H1 (cell line): ENCODE data around the gene PLAC1. TPM values are rescaled to one million over a fixed set of nuclear protein-coding genes. Genes with fewer than 3 reads are reported as not detected.

Source experiments
- CTCF ChIA-PET: fragments of 300-600 bp; sonication (Branson Sonifier 250); formaldehyde crosslinking; loops from one replicate; lab custom pipeline; 2021; ENCODE audit not compliant: partially characterized antibody; lab: Charles Lee
- POLR2A ChIA-PET: fragments of 300-600 bp; sonication (Branson Sonifier 250); formaldehyde crosslinking; loops from one replicate; lab custom pipeline; 2021; ENCODE audit warnings: inconsistent platforms; ENCODE audit not compliant: partially characterized antibody; lab: Charles Lee
- DNase-seq, 2 experiments: peaks; one replicate each; pipeline versions ENCODE4 v3.0.0 to v3.0.0-alpha.2; 2010 to 2022; ENCODE audit warnings: low spot score in 2 of 2, low read depth in 1 of 2, mixed read lengths in 1 of 2
- FAIRE-seq: peaks from 2 replicates; lab custom pipeline; 2011; peaks lifted over from hg19 to GRCh38; lab: Jason Lieb, UNC
- H2AFZ ChIP-seq: 2 replicates; pipeline ENCODE4 v1.8.1; 2012; ENCODE audit warnings: low read length, inconsistent platforms
- H2AK5ac ChIP-seq: 2 replicates; pipeline ENCODE4 v1.6.1; 2013; ENCODE audit warnings: low read depth, low read length
- H2BK120ac ChIP-seq: replicated peaks from 2 replicates; pipeline ENCODE3; 2013; ENCODE audit warnings: low read depth, low read length, inconsistent platforms
- H2BK12ac ChIP-seq: 2 replicates; pipeline ENCODE4 v1.6.1; 2013; ENCODE audit warnings: low read depth, low read length
- H2BK15ac ChIP-seq: 2 replicates; pipeline ENCODE4 v1.6.1; 2013; ENCODE audit warnings: low read length
- H2BK20ac ChIP-seq: 2 replicates; pipeline ENCODE4 v1.6.1; 2013; ENCODE audit warnings: low read length
- H2BK5ac ChIP-seq: 2 replicates; pipeline ENCODE4 v1.6.1; 2013; ENCODE audit warnings: low read depth, low read length
- H3K14ac ChIP-seq: 2 replicates; pipeline ENCODE4 v1.6.1; 2013; ENCODE audit warnings: inconsistent platforms; ENCODE audit not compliant: insufficient read length
- H3K18ac ChIP-seq: 2 replicates; pipeline ENCODE4 v1.6.1; 2013; ENCODE audit warnings: low read length; ENCODE audit errors: extremely low read depth
- H3K23ac ChIP-seq: 2 replicates; pipeline ENCODE4 v1.6.1; 2013; ENCODE audit warnings: inconsistent platforms; ENCODE audit not compliant: insufficient read length
- H3K23me2 ChIP-seq: 2 replicates; pipeline ENCODE4 v1.6.1; 2013; ENCODE audit warnings: low read depth, low read length
- H3K27ac ChIP-seq: 2 replicates; pipeline ENCODE4 v1.6.1; 2011; ENCODE audit warnings: low read depth, low read length, inconsistent platforms
- H3K27me3 ChIP-seq, 4 experiments: replicated peaks in 1 of 4; 1 replicate in 1 of 4; 2 replicates in 3 of 4; pipeline versions ENCODE4 v1.6.1 to v1.8.1; 2011 to 2013; ENCODE audit warnings: low read length in 3 of 4, mild to moderate bottlenecking in 3 of 4, inconsistent platforms in 2 of 4, mixed read lengths in 2 of 4, moderate library complexity in 1 of 4; ENCODE audit not compliant: control insufficient read depth in 3 of 4, insufficient read depth in 3 of 4; ENCODE audit errors: extremely low read depth in 1 of 4
- H3K36me3 ChIP-seq, 4 experiments: 2 replicates each; pipeline versions ENCODE4 v1.6.1 to v1.8.1; 2011 to 2013; ENCODE audit warnings: mild to moderate bottlenecking in 4 of 4, low read length in 3 of 4, moderate library complexity in 2 of 4, control low read depth in 1 of 4, inconsistent platforms in 1 of 4; ENCODE audit not compliant: insufficient read depth in 4 of 4, control insufficient read depth in 2 of 4
- H3K4ac ChIP-seq: replicated peaks from 2 replicates; pipeline ENCODE3; 2013; ENCODE audit warnings: low read length, low read depth, mixed read lengths, inconsistent platforms; ENCODE audit not compliant: insufficient read length
- H3K4me1 ChIP-seq, 4 experiments: replicated peaks in 1 of 4; 1 replicate in 1 of 4; 2 replicates in 3 of 4; pipeline versions ENCODE4 v1.6.1 to v1.8.1; 2011 to 2013; ENCODE audit warnings: low read length in 3 of 4, inconsistent platforms in 2 of 4, mixed read lengths in 1 of 4; ENCODE audit not compliant: insufficient read depth in 4 of 4, control insufficient read depth in 3 of 4
- H3K4me2 ChIP-seq, 2 experiments: 2 replicates each; pipeline versions ENCODE4 v1.6.1 to v1.8.1; 2011 to 2013; ENCODE audit warnings: low read depth in 2 of 2, low read length in 2 of 2, control low read depth in 1 of 2, inconsistent platforms in 1 of 2, mild to moderate bottlenecking in 1 of 2; ENCODE audit not compliant: insufficient read depth in 1 of 2
- H3K4me3 ChIP-seq, 4 experiments: fragments of 200-600, 300-600 bp in 1 of 4; sonication (generic), shearing (Covaris generic), sonication (Bioruptor Twin) in 1 of 4; 2 replicates each; pipeline versions ENCODE4 v1.5.1 to v1.8.1; 2011 to 2016; ENCODE audit warnings: low read length in 4 of 4, low read depth in 3 of 4, control low read depth in 2 of 4, inconsistent platforms in 2 of 4, mild to moderate bottlenecking in 2 of 4, mixed read lengths in 1 of 4, moderate library complexity in 1 of 4; ENCODE audit not compliant: insufficient read depth in 2 of 4; ENCODE audit errors: extremely low read depth in 1 of 4
- H3K56ac ChIP-seq: replicated peaks from 2 replicates; pipeline ENCODE3; 2013; ENCODE audit warnings: low read depth, mild to moderate bottlenecking, mixed read lengths, low read length, inconsistent platforms; ENCODE audit not compliant: insufficient read length
- H3K79me1 ChIP-seq: 2 replicates; pipeline ENCODE4 v1.6.1; 2013; ENCODE audit warnings: low read depth, low read length, control low read depth
- H3K79me2 ChIP-seq, 2 experiments: 2 replicates each; pipeline versions ENCODE4 v1.6.1 to v1.8.1; 2012 to 2013; ENCODE audit warnings: low read length in 2 of 2, mild to moderate bottlenecking in 2 of 2, inconsistent platforms in 1 of 2; ENCODE audit not compliant: insufficient read depth in 2 of 2, control insufficient read depth in 1 of 2
- H3K9ac ChIP-seq, 4 experiments: replicated peaks in 1 of 4; 1 replicate in 1 of 4; 2 replicates in 3 of 4; pipeline versions ENCODE4 v1.6.1 to v1.8.1; 2011 to 2013; ENCODE audit warnings: low read depth in 3 of 4, low read length in 3 of 4, control low read depth in 2 of 4, mild to moderate bottlenecking in 2 of 4, moderate library complexity in 2 of 4, inconsistent platforms in 1 of 4; ENCODE audit errors: extremely low read depth in 1 of 4
- H3K9me3 ChIP-seq, 2 experiments: 2 replicates each; pipeline versions ENCODE4 v1.6.1 to v1.8.1; 2012 to 2013; ENCODE audit warnings: mild to moderate bottlenecking in 2 of 2, moderate library complexity in 2 of 2, control low read depth in 1 of 2, inconsistent platforms in 1 of 2, low read depth in 1 of 2, low read length in 1 of 2, mixed read lengths in 1 of 2; ENCODE audit not compliant: insufficient read depth in 2 of 2
- H4K20me1 ChIP-seq, 2 experiments: replicated peaks in 1 of 2; 2 replicates each; pipeline versions ENCODE3 to v1.8.1; 2011 to 2013; ENCODE audit warnings: inconsistent platforms in 2 of 2, low read length in 2 of 2, mild to moderate bottlenecking in 1 of 2; ENCODE audit not compliant: insufficient read depth in 2 of 2, control insufficient read depth in 1 of 2
- H4K5ac ChIP-seq: 2 replicates; pipeline ENCODE4 v1.6.1; 2013; ENCODE audit warnings: low read length, low read depth, mixed read lengths, inconsistent platforms; ENCODE audit not compliant: insufficient read length
- H4K8ac ChIP-seq: 2 replicates; pipeline ENCODE4 v1.8.0; 2013; ENCODE audit warnings: mild to moderate bottlenecking, moderate library complexity, low read length, inconsistent platforms; ENCODE audit not compliant: insufficient read depth; ENCODE audit errors: extremely low read depth
- H4K91ac ChIP-seq: replicated peaks from 2 replicates; pipeline ENCODE3; 2013; ENCODE audit warnings: low read length, mixed read lengths, inconsistent platforms; ENCODE audit not compliant: insufficient read length
- PHF8 ChIP-seq: fragments of 200-600 bp; sonication (generic); conservative IDR thresholded peaks from 2 replicates; pipeline ENCODE4 v1.7.1; 2012; ENCODE audit warnings: low read depth, mild to moderate bottlenecking, inconsistent platforms, low read length, moderate library complexity
- WGBS, 2 experiments: shearing (Covaris generic) in 1 of 2; methylation state at CpG; one replicate each; pipeline versions ENCODE4 v1.1.6 to v1.1.7; 2013 to 2015; ENCODE audit warnings: low lambda C conversion rate in 2 of 2, mixed read lengths in 2 of 2, inconsistent platforms in 1 of 2, low coverage in 1 of 2, missing lambda C conversion rate in 1 of 2; ENCODE audit not compliant: insufficient replicate concordance in 2 of 2, insufficient coverage in 1 of 2, insufficient read length in 1 of 2; ENCODE audit errors: extremely low coverage in 1 of 2, missing lambda C conversion rate in 1 of 2; 5-methylcytosine and 5-hydroxymethylcytosine counted together
- polyA plus RNA-seq, 7 experiments: library from polyadenylated mRNA; depleted of rRNA in 3 of 7; stranded (reverse) in 5 of 7; unstranded in 2 of 7; fragments of >200 nt in 5 of 7; fragments of 200-250 nt in 2 of 7; gene quantifications; 1 replicate in 5 of 7; 2 replicates in 1 of 7; 4 replicates in 1 of 7; pipeline versions ENCODE4 v1.2.1 to v1.2.3, GENCODE V29; 2011 to 2013; ENCODE audit warnings: missing spikeins in 2 of 7, mixed read lengths in 2 of 7
- total RNA-seq: library from RNA; stranded (reverse); fragmentation: NEBNext Ultra II Directional; extraction: Animal tissue kit (Norgen Biotek cat#: 25700); gene quantifications from 2 replicates; pipeline ENCODE4 v1.2.1, GENCODE V29; 2021

The PLAC1 gene
- total and polyA plus RNA-seq, 2 of the 8 experiments (the other 6 are each of a cell fraction or from before 2014, with no cell fraction given), result 1.8 TPM; not detected in 1

DNA sequence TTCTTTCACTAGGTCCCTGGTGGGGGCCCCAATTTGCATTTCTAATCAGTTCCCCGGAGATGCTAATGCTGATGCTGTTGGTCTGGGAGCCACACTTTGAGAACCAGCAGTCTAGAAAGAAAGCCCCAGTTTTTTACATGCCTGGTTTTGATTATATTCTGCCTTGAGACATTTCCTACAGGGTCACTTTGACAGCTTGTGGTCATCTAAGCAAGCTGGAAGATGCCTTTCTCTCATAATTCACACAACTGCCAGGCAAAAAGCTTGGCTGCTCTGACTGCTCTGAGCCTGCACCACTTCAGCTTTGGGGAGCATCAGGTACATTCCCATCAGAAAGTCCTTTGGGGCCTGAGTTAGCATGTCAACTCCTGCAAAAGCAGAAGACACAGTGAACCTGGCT lies 5.9 kb upstream of the PLAC1 start:
- Histone ChIP-seq H4K5ac (no peak overlapping the region), H3K18ac (no peak overlapping the region), H3K56ac (no peak overlapping the region), H3K79me2 (no peaks in the 10 kb centered on the region), H3K23me2 (no peaks in the 10 kb centered on the region), H2BK20ac (no peak overlapping the region), H2BK12ac (no peak overlapping the region), H4K91ac (no peak overlapping the region), H3K27ac (no peak overlapping the region), H3K79me1 (no peaks in the 10 kb centered on the region), H2AFZ (no peak overlapping the region), H2BK120ac (no peak overlapping the region), H3K9me3 (no peaks in the 10 kb centered on the region), H3K14ac (no peak overlapping the region), H2BK15ac (no peak overlapping the region), H4K8ac (no peak overlapping the region), H2BK5ac (no peak overlapping the region), H3K36me3 (no peaks in the 10 kb centered on the region), H3K9ac (no peak overlapping the region), H3K23ac (no peak overlapping the region), H3K4me1 (peaks cover 0 to 3% (median 3%) of the 10 kb centered on the region in 4 experiments; a peak in 3 of 7 replicates), H3K27me3 (no peaks in the 10 kb centered on the region), H3K4me2 (no peak overlapping the region; a peak in 1 of 4 replicates), H3K4me3 (no peak overlapping the region), H3K4ac (no peak overlapping the region), H2AK5ac (no peak overlapping the region), H4K20me1 (no peaks in the 10 kb centered on the region)
- POLR2A ChIA-PET, result no interaction called here
- WGBS, 2 experiments, result 57% methylated on average over 1 of the region's 1 CpG; no CpG with 5 or more reads in 1 of the 2 experiments
- no peak for DNase-seq
- FAIRE-seq, result no peak
- CTCF ChIA-PET, result no interaction called here
- no peak for TF ChIP-seq PHF8
